NT2/D1 (cell line): ENCODE data around the gene CLUH.

Source experiments
- YY1 ChIP-seq: IDR thresholded peaks from 2 replicates; pipeline ENCODE4 v1.6.1; 2011; ENCODE audit not compliant: insufficient read length, insufficient read depth
- ZNF274 ChIP-seq: IDR thresholded peaks from 2 replicates; pipeline ENCODE4 v1.6.1; 2011; ENCODE audit warnings: mild to moderate bottlenecking, low read depth, low read length

DNA sequence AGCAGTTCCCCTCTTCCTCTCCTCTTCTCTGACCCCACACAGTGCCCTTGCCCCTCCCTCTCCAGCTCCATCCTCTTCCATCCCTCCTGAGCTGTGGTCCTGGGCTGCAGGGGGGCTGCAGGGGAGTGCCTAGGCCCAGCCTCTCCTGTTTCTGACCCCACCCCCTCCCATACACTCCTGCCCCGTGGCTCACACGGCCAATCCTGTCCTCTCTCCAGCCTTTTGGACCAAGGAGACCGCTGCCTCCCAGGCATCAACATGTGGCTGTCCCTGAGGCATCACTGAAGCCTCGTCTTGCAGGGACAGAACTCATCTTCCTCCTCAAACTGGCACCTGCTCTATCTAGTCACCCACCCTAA is 6.7 kb downstream of the CLUH start:
- TF ChIP-seq YY1 = no peak
- TF ChIP-seq ZNF274 = no peak
